ENCODE results near the gene FUNDC1. TPM values are rescaled to one million over a fixed set of nuclear protein-coding genes. Genes with fewer than 3 reads are reported as not detected.
"Not testable (repeated sequence)": the region's sequence is repeated elsewhere in the genome, so short reads cannot be mapped to it uniquely, and the experiment has no call there.

FUNDC1 gene
- total RNA-seq, 1 experiment from 2014 or later: 9.8 TPM

- H3K9me3 ChIP-seq (ENCODE audit: insufficient read depth, low read depth): no peaks in the 10 kb centered on the region
- no peaks in the 10 kb centered on the region for H3K9me2 ChIP-seq (ENCODE audit: insufficient read depth)
- ChIA-PET CTCF (no interaction called here), POLR2A (ENCODE audit: unreplicated experiment) (interaction anchor here (0.6 kb wide), 1 partner anchor 90 kb away, joined by 3 read pairs; no protein-coding TSS in a partner anchor)
- H4K20me1 ChIP-seq (ENCODE audit: insufficient read depth): no peaks in the 10 kb centered on the region
- H3F3A ChIP-seq (ENCODE audit: insufficient read depth, low read depth): no peaks in the 10 kb centered on the region
- H3K4me2 ChIP-seq: no peak overlapping the region
- H2AFZ ChIP-seq: no peak overlapping the region
- intact Hi-C loops (cut with micrococcal nuclease; ENCODE audit: unreplicated experiment): no loop called here
- no peaks in the 10 kb centered on the region for H3K4me1 ChIP-seq (replicated peaks; ENCODE audit: insufficient read depth)
- no peaks in the 10 kb centered on the region for H3K79me2 ChIP-seq (ENCODE audit: low read depth)
- no peaks in the 10 kb centered on the region for H3K36me3 ChIP-seq (ENCODE audit: low read depth)
- TF ChIP-seq CTCF (conservative IDR thresholded peaks at IDR 0.05): no peak
- TF ChIP-seq EZH2 (IDR thresholded peaks at IDR 0.05; ENCODE audit: low read depth): no peak
- H3K27ac ChIP-seq: no peak overlapping the region
- no peak overlapping the region for H3K4me3 ChIP-seq
- no peaks in the 10 kb centered on the region for H3K27me3 ChIP-seq (ENCODE audit: insufficient read depth, low read depth)
- DNase-seq: no peak
- BruUV-seq (replicated peaks): no TSS peak
Observed at GRCh38 chrX:44568196-44568595, 25.5 kb upstream of the FUNDC1 start.

GRCh38 chrX:44561896-44562295 is 19.2 kb upstream of the FUNDC1 start:
- not testable (repeated sequence) for H3K79me2 ChIP-seq (ENCODE audit: low read depth)

GRCh38 chrX:44550563-44550962 is 7.9 kb upstream of the FUNDC1 start:
- BruUV-seq (replicated peaks): no TSS peak
- intact Hi-C loops (cut with micrococcal nuclease; ENCODE audit: unreplicated experiment): no loop called here
- no peaks in the 10 kb centered on the region for H3K4me1 ChIP-seq (replicated peaks; ENCODE audit: insufficient read depth)

More at GRCh38 chrX:44561896-44562295, 19.2 kb upstream of the FUNDC1 start:
- H3F3A ChIP-seq (ENCODE audit: insufficient read depth, low read depth); H3K4me1 ChIP-seq (replicated peaks; ENCODE audit: insufficient read depth); H3K4me3 ChIP-seq; H3K36me3 ChIP-seq (ENCODE audit: low read depth); H4K20me1 ChIP-seq (ENCODE audit: insufficient read depth); intact Hi-C loops (cut with micrococcal nuclease; ENCODE audit: unreplicated experiment); H3K27ac ChIP-seq; CTCF ChIA-PET; H3K27me3 ChIP-seq (ENCODE audit: insufficient read depth, low read depth); H2AFZ ChIP-seq; H3K9me2 ChIP-seq (ENCODE audit: insufficient read depth); H3K9me3 ChIP-seq (ENCODE audit: insufficient read depth, low read depth); BruUV-seq (replicated peaks); DNase-seq; POLR2A ChIA-PET (ENCODE audit: unreplicated experiment); H3K4me2 ChIP-seq: not testable (repeated sequence)

GRCh38 chrX:44545454-44545853 is 2.8 kb upstream of the FUNDC1 start:
- H3K36me3 ChIP-seq (ENCODE audit: low read depth); BruUV-seq (replicated peaks); H3K27ac ChIP-seq; POLR2A ChIA-PET (ENCODE audit: unreplicated experiment); H3K4me2 ChIP-seq; H3K9me2 ChIP-seq (ENCODE audit: insufficient read depth); intact Hi-C loops (cut with micrococcal nuclease; ENCODE audit: unreplicated experiment); CTCF ChIA-PET; H3K27me3 ChIP-seq (ENCODE audit: insufficient read depth, low read depth); H2AFZ ChIP-seq; DNase-seq; H3F3A ChIP-seq (ENCODE audit: insufficient read depth, low read depth); H3K4me1 ChIP-seq (replicated peaks; ENCODE audit: insufficient read depth); H4K20me1 ChIP-seq (ENCODE audit: insufficient read depth); H3K4me3 ChIP-seq; H3K79me2 ChIP-seq (ENCODE audit: low read depth); H3K9me3 ChIP-seq (ENCODE audit: insufficient read depth, low read depth): not testable (repeated sequence)

More at GRCh38 chrX:44550563-44550962, 7.9 kb upstream of the FUNDC1 start:
- no peaks in the 10 kb centered on the region for H4K20me1 ChIP-seq (ENCODE audit: insufficient read depth)
- ChIA-PET CTCF (no interaction called here), POLR2A (ENCODE audit: unreplicated experiment) (no interaction called here)
- no peaks in the 10 kb centered on the region for H3K36me3 ChIP-seq (ENCODE audit: low read depth)
- no peak overlapping the region for H3K4me2 ChIP-seq
- no peaks in the 10 kb centered on the region for H3K79me2 ChIP-seq (ENCODE audit: low read depth)
- TF ChIP-seq CTCF (conservative IDR thresholded peaks at IDR 0.05) (no peak), EZH2 (IDR thresholded peaks at IDR 0.05; ENCODE audit: low read depth) (no peak)
- H3K27me3 ChIP-seq (ENCODE audit: insufficient read depth, low read depth): no peaks in the 10 kb centered on the region
- no peak overlapping the region for H2AFZ ChIP-seq
- no peak overlapping the region for H3K4me3 ChIP-seq
- H3K9me3 ChIP-seq (ENCODE audit: insufficient read depth, low read depth): no peaks in the 10 kb centered on the region
- no peaks in the 10 kb centered on the region for H3K9me2 ChIP-seq (ENCODE audit: insufficient read depth)
- H3F3A ChIP-seq (ENCODE audit: insufficient read depth, low read depth): no peaks in the 10 kb centered on the region
- no peak overlapping the region for H3K27ac ChIP-seq
- DNase-seq: no peak

All from PC-9 (cell line).